HL-60 (cell line): ENCODE data around the gene ANKFY1.

Experiments used
- CTCF ChIP-seq: IDR thresholded peaks from one replicate; pipeline ENCODE4 v1.5.1; 2011; ENCODE audit warnings: low read length, control low read depth, inconsistent platforms; ENCODE audit not compliant: insufficient read depth
- GABPA ChIP-seq: IDR thresholded peaks from 2 replicates; pipeline ENCODE4 v1.6.1; 2012; ENCODE audit warnings: low read depth
- POLR2AphosphoS5 ChIP-seq: IDR thresholded peaks from 2 replicates; pipeline ENCODE4 v1.6.1; 2012; ENCODE audit warnings: low read depth
- REST ChIP-seq: IDR thresholded peaks from 2 replicates; pipeline ENCODE4 v1.6.1; 2012; ENCODE audit warnings: low read depth; ENCODE audit not compliant: insufficient replicate concordance

DNA sequence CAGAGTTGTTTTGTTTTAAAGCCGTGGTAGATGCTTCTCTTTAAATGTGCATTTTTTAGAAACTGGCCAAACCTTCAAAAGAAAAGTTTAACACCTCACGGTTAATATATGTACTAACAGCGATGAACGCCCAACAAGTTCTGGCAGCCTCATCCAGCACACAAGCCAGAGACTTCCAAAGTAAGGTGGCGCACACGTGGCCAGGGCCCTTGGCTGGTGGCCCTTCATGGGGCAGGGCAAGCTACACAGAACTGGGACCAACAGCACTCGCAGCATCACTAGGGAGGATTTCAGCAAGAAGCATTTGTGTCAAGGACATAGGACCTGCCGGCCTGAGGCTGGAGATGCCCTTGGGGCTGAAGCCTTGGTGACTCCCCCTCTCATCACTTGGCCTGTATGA lies 97.4 kb downstream of the ANKFY1 start:
- TF ChIP-seq POLR2AphosphoS5 (no peak), CTCF (no peak), REST (no peak), GABPA (no peak)
